Measurements from ENCODE around the gene TMEM272. TPM values are rescaled to one million over a fixed set of nuclear protein-coding genes. Genes with fewer than 3 reads are reported as not detected.

Gene TMEM272
- total and polyA plus RNA-seq, 9 of the 15 experiments (the other 6 are each of a cell fraction or from before 2014, with no cell fraction given): 0.04 to 0.16 (median 0.06) TPM; not detected in 2

DNA sequence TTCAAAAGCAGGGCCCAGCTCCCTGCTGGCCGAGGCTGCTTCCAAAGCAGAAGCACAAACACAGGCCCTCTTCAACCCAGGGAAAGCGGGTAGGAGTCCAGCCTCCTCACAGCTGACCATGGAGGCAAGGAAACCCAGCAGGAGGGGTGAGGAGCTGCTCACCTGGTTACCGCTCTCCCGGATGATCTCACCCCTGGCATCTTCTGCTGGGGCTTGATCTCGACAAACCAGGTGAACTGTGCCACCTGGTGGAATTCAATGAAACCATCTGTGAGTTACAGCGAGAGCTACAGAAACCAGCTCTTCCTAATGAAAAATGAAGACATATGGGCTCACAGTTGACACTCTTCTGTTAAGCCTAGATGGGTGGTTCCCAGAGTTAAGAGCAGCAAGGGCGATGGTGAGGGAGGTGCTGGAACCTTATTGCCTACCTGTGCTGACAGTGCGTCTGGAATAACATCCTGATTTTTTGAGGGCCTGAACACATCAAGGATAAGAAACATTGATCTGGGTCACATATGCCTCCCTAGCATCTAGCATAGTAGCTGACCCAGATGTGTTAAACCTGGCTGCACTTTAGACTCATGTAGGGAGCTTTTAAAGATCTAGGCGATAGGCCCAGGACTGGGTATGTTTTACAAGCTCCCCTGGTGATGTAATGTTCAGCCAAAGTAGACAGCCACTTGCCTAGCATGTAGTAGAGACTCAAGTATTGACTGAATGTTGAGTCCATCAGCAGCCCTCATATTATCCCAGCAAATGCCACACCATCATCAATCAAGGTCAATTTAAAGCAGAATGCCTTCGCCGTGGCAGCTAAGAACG, 47.1 kb downstream of the TMEM272 start (continued):
- TF ChIP-seq E2F8 (IDR thresholded peaks at IDR 0.05; ENCODE audit: low read depth, partially characterized antibody): no peak
- TF ChIP-seq, protein P1, sequence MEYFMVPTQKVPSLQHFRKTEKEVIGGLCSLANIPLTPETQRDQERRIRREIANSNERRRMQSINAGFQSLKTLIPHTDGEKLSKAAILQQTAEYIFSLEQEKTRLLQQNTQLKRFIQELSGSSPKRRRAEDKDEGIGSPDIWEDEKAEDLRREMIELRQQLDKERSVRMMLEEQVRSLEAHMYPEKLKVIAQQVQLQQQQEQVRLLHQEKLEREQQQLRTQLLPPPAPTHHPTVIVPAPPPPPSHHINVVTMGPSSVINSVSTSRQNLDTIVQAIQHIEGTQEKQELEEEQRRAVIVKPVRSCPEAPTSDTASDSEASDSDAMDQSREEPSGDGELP (CRISPR knock-in tag; IDR thresholded peaks at IDR 0.05; ENCODE audit: borderline replicate concordance): 0 out of 2 replicates have a peak, but pooled peaks have one; percentile 31
- TF ChIP-seq JUND (IDR thresholded peaks at IDR 0.05; ENCODE audit: borderline replicate concordance, low read depth, low read length): peak; percentile 44; the same call in 1 of the 2 replicates
- peak; percentile 74; the same call in 2 of the 3 replicates for TF ChIP-seq JUND (tag; IDR thresholded peaks at IDR 0.05; ENCODE audit: borderline replicate concordance, low read depth, low read length)
